NCI-H2196 treated with DMSO at 0.1 percent for 48 hours (cell line): ENCODE data around the gene FOXP1.

Source experiments
- DNase-seq: peaks from one replicate; lab custom pipeline; 2025; ENCODE audit not compliant: unreplicated experiment; lab: John Stamatoyannopoulos, UW

Gene FOXP1

DNA sequence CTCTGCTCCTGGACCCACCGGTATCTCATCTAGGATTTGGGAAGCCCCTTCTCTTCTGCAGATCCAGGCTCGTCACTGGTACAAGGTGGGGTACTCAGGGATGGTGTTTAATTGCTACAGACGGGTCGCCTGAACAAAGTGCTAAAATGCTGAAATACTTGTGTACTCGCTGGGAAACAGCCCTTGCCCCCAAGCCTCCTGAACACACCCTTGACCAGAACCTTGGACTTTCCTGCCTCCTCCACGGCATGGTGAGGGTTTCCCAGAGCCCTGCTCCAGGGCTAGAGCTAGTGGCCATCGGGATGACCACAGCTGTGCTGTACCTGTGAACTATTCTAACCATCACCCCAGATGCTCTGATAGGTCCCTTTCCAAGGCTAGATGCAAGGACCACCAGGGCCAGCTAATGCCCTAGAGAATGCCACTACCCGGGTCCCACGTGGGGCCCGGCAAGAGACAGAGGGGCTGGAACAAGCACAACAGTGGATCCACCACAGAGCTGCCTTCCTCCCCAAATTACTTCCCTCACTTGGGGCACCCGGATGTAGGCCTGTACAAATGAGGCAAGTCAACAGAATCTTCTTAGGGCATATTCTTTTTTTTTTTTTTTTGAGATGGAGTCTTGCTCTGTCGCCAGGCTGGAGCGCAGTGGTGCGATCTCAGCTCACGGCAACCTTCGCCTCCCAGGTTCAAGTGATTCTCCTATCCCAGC, 267.3 kb downstream of the FOXP1 start:
- no peak for DNase-seq

DNA sequence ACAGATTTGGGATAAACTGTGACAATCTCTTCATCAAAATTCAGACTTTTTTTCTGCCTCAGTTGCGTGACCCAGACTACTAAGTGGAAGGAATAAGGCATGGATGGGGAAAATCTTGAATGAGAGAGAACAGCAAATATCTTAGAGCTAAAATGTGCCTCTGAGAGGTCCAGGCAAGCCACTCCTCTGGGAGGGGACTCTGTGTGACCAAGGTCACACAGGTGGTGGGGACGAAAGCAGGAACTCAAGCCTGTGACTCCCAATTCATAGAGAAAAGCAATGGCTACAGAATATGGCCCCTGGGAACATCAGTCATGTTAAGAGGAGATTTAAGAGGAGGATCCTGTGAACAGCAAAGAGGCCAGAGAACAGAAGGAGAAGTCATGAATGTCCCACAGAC, 268.1 kb downstream of the FOXP1 start:
- DNase-seq, result no peak

- no peak for DNase-seq
Observed at GRCh38 chr3:71313844-71314243, 269.7 kb downstream of the FOXP1 start.

DNA sequence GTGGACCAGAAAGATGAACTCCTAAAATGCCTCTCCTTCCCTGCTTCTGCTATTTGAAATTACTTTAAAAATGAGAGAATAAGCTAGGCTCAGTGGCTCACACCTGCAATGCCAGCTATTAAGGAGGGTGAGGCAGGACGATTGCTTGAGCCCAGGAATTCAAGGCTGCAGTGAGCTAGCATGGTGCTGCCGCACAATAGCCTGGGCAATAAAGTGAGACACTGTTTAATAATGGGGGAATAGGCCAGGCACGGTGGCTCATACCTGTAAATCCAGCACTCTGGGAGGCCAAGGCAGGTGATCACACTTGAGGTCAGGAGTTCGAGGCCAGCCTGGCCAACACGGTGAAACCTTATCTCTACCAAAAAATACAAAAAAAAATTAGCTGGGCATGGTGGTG, 271.1 kb downstream of the FOXP1 start:
- no peak for DNase-seq

- DNase-seq, result no peak
Observed at GRCh38 chr3:71311661-71312046, 271.9 kb downstream of the FOXP1 start.

DNA sequence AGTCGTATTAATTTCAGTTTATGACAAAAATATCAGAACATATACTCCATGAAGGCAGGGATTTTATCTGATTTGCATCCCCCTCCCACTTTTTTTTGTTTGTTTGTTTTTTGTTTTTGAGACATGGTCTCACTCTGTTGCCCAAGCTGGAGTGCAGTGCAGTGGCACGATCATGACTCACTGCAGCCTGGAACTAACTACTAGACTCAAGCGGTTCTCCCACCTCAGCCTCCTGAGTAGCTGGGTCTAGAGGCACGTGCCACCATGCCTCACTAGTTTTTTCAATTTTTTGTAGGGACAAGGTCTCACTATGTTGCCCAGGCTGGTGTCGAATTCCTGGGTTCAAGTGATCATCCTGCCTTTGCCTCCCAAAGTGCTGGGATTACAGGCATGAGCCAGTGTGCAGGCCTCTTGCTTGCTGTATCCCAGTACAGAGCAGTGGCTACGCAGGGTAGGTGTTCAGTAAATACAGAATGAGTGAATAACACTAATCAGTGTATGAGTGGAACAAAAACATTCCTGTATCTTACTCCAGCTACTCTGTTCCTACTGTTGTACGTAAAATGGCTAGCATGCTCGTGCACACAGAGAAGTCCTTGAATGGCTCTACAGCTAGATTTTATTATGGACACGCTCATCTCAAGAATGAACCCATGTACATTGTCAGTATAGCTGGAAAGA, 272.4 kb downstream of the FOXP1 start:
- no peak for DNase-seq

DNA sequence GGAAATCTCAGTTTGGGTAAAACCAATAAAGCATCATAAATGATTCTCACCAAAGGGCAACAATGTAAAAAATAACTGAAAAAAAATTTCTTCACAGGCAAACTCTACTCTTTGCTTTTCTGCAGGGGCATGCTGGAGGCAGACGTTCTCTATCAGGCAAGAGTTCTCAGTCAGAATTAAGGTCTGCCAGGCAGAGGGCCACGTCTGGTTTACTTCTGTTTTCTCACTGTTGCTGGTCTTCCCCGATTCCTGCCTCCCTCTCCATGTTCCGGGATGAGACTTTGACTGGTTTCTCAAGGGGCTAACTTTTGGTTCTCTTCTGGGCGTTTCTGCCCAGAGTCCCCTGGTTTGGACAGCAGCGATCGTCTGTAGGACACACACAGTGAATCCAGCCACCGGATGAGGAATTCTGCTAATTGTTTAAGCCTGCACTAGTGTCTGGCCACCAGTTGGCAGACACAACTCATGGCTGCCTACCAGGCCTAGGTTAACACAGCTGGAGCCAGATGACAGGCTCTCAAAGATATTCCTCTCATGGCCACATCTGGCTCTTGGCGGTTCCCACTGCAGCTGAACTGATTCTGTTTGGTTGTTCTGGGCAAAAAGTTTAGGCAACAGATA, 273.1 kb downstream of the FOXP1 start:
- DNase-seq, result no peak

DNA sequence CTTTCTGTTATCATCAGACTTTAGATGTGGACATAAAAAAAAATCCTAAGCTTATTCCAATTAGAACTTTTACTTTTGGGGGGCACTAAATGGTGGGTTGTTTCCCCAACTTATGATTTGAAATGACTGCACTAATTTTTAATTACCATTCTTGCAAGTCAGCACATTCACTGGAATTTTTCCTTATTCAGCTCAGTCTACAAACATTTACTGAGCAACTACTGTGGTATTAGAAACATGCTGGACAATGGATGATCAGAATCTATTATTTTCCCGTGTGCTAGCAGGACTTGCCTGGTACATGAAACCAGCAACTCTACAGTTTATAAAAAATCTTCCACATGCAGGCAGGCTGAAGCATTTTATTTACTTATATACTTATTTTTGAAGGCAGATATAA, 273.6 kb downstream of the FOXP1 start:
- DNase-seq, result no peak

GRCh38 chr3:71309342-71309741, 274.2 kb downstream of the FOXP1 start:
- no peak for DNase-seq

DNA sequence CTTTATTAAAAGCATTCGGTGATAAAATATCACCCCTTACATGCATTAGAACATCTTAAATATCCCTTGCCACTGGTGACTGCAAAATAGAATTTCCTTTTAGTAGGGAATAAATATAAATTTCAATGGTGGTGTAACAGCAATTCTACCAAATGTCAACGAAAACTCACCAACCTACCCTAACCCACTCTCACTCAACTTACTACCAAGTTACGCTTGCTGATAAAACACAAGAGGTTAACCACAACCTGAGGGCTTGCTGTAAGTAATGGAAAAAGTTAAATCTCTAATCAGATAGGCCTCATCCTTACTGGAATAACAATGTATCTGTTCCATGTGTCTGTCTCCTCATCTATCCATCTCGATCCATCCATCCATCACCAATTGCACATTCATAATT, 274.7 kb downstream of the FOXP1 start:
- no peak for DNase-seq

- no peak for DNase-seq
Observed at GRCh38 chr3:71307991-71308697, 275.4 kb downstream of the FOXP1 start.

DNA sequence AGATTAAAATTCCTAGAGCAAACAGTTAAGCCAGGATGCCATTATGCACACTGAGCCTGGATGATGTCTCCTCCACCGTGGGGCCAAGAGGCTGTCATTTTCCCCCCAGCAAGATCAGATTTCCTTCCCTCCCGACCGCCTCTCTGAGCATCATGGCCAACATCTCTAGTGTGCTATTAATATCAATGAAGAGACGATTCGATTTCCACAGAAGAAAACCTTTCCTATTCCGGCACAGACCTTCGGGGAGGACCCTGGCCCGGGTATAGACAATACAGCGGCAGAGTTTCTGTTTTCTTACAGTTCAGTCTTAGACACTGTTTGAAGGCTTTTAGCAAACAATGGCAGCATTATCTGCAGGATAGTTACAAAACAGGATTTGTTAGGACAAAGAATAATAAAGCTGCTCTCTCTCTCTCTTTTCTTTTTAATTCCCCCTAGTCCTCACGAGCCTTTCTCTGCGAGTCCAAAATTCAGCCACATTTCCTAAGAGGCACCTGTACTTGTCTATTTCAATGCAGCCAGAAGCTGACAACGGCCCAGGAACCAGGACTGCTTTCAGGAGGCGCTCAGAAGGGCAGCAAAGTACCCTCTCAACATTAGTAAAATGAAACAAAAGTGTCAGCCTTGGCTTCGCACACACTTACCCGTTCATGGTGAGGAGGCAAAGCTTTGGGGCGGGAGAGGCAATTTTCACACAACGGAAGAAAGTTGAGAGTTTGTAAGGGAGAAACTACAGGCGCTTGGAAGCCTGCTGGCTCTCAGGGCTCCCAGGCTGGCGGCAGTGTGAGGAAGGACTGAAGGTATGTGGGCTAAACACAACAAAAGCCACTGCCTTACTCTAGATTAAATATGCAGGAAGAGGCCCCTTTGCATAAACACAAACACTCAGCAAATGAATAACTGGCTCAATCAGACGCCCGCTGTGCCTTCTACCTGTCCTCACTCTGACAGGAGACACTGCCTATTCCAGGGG, 278.0 kb downstream of the FOXP1 start:
- DNase-seq, result no peak

DNA sequence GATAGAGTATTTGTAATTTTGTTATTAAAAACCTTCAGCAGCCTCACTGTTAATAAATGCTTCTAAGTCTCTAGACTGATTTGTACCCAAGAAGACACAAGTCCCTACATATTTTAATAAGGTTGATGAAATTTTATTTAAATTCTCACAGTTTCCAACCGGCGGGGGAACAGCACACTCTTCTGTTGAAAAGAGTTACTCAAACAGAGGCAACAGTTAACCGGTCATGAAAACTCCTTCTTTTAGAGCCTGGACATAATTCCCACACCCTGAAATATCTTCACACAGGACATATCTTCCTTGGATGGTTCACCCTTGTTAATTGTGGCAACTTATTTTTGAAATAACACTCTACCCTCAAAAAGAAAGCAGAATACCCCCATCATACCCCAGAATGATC, 278.8 kb downstream of the FOXP1 start:
- no peak for DNase-seq

- no peak for DNase-seq
Observed at GRCh38 chr3:71304247-71304646, 279.3 kb downstream of the FOXP1 start.

- no peak for DNase-seq
Observed at GRCh38 chr3:71303627-71304200, 279.8 kb downstream of the FOXP1 start.

GRCh38 chr3:71302604-71303003, 280.9 kb downstream of the FOXP1 start:
- DNase-seq, result no peak

- no peak for DNase-seq
Observed at GRCh38 chr3:71300951-71301393, 282.6 kb downstream of the FOXP1 start.

GRCh38 chr3:71299160-71299559, 284.4 kb downstream of the FOXP1 start:
- DNase-seq, result no peak

DNA sequence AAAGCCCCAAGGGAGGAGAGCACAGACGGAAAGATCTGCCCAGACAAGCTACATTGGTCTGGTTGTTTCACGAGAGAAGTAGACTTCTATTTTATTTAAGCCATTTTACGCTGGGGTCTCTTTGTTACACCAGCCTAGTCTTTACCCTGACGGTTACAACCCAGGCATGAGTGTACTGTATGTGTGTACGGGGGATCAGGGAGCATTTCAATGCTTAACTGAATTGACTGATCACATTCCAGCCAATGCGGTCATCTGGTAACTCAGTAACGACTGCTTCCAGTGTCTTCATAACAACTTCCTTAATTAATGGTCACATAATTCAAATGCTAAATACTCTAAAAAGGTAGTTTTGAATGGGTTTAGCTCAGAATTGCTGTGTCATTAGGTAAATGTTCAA, 288.6 kb downstream of the FOXP1 start:
- no peak for DNase-seq

DNA sequence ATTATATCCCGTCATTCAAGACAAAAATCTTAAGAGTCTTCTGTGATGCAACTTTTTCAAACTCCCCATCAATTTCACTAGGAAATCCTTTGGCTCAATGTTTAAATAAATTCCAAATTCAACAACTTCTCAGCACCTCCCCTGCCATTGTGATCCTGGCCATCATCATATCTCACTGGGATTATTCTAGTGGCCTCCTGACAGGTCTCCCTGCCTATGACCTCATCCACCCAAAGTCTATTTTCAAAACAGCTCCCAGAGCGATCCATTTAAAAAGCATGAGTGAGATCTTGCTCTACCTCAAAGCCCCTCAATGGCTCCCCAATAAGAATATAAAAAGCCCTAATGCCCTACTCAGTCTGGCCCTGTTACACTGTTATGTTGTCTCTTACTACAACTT, 293.2 kb downstream of the FOXP1 start:
- no peak for DNase-seq
